Ramos (cell line): Measurements from ENCODE around the gene CALHM2.

Experiments used
- in situ Hi-C: fragments of 300-500 bp; cut with MboI; formaldehyde crosslinking; loops from one replicate; pipeline ENCODE4 v1.14.3; 2022; ENCODE audit warnings: low sequenced_read_pairs; ENCODE audit not compliant: unreplicated experiment

CALHM2 gene, protein sequence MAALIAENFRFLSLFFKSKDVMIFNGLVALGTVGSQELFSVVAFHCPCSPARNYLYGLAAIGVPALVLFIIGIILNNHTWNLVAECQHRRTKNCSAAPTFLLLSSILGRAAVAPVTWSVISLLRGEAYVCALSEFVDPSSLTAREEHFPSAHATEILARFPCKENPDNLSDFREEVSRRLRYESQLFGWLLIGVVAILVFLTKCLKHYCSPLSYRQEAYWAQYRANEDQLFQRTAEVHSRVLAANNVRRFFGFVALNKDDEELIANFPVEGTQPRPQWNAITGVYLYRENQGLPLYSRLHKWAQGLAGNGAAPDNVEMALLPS

GRCh38 chr10:103451831-103452505 is at the start of gene CALHM2:
Gene CALHM2 (minus strand): TSS chr10:103452370. CDS start chr10:103449941, 2,429 bp downstream.
- in situ Hi-C loops = no loop called here

DNA sequence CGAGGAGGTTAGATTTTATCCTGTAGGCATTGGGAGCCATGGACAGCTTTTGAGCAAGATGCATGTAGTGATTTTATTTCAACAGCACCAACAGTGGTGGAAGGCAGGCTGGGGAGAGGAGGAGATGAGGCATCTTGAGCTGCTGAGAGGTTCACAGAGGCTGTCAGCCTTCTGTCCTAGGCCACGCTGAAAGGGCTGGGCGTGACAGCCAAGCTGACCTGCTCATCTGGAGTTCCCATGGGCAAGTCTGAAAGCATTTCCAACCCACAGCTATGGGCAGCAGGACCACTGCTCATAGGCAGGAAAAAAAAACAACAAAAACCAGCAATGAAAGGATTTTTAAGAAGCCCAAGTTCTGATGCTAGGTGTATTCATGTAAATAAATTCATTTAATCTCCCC is 49.0 kb upstream of the CALHM2 start:
- in situ Hi-C loops = no loop called here

- in situ Hi-C loops = no loop called here
Measured at GRCh38 chr10:103500481-103500880, 48.3 kb upstream of the CALHM2 start.

DNA sequence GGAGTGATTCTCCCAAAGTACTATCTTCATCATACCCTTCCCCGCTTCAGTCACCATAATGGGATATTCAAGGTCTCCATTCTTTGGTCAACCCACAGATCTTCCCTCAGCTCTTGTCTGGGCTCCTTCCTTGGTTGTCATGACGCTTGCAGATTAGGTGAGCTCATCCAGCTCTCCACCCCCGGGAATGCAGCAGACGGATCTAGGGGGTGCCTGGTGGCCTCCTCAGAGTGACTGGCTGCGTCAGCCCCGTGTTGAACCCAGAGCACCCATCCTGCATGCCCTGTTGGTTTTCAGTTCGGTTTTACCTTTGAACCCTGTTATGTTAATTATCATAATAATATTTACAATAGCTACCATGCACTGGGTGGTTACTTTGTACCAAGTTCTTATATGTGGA is 47.7 kb upstream of the CALHM2 start:
- in situ Hi-C loops = loop anchor here (25.0 kb wide), 1 partner anchor 588 kb away; the partner anchor contains the start of gene CNNM2

DNA sequence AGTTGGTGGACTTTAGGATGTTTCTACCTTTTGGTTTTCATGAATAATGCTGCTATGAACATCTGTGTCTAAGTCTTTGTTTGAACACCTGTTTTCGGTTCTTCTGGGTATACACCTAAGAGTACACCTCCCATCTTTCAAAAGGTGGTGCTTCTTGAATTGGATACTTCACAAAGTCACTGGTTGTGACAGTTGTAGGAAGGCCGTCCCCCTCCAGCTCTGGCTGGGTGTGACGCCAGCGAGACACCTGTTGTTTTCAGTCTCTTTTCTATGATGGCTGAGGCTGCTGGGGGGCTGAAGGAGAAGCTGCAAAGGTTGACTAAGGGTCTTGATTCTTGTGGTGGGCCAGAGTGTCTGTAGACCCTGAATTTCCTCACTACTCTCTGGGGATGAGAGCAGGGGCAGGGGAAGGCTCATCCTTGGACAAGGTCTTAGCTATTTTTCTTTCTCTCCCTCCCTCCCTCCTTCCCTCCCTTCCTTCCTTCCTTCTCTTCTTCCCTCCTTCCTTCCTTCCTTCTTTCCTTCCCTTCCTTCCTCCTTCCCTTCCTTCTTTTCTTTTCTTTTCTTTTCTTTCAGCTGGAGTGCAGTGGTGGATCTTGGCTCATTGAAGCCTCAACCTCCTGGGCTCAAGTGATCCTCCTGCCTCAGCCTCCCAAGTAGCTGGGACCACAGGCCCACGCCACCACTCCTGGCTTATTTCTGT is 46.9 kb upstream of the CALHM2 start:
- in situ Hi-C loops = loop anchor here (25.0 kb wide), 1 partner anchor 587 kb away; the partner anchor contains the start of gene CNNM2

DNA sequence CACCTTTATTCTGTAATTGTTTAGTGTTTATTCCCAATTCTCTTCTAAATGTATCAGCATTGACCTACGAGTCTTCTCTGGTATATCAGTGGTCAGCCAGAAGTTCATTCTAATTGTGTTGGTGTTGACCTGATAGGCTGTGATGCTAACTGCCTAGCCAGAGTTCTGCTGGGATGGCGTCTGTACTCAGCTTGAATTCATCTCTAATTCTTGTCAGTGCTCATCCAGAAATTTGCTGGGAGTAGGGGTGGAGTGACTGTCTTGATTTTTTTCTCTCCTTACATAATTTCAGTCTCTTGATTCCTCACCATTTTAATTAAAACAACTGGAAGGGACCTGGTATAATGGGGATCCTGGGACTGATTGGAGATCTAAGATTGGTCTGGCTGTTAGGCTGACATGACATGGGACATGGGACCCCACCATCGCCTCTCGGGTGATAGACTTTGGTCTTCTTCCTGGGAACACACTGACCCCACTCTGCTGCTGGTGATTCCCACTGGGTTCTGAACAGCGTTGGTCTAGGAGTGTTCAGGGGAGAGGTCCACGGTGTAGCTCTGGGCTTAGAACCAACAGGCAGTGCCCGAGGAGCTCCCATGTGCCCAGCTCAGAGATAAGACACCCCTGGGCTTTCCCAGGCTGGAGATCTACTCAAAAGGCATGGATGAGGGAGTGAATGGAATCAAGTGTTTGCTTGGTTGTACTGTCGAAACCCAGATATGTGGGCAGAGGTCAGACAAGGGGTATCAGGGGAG is 45.2 kb upstream of the CALHM2 start:
- in situ Hi-C loops = loop anchor here (25.0 kb wide), 1 partner anchor 585 kb away; the partner anchor contains the start of gene CNNM2

DNA sequence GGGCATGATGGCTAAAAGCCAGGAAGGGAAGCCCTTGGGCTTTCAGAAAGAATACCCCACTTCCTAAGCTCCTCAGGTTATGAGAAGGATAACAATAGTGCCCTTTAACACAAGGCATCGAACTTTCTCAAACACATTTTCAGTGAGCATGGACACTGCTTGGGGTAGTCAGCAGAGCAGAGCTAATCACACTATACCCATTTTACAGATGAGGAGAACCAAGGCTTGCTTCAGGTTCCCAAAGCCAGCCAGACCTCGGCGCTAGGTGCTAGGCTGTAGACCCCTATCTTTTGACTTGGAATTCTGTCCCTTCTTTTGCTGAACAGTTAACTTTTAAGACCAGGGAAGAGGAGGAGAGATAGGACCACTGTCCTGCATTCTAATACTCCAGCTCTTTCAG is 43.2 kb upstream of the CALHM2 start:
- in situ Hi-C loops = loop anchor here (25.0 kb wide), 1 partner anchor 583 kb away; the partner anchor contains the start of gene CNNM2

- in situ Hi-C loops = loop anchor here (25.0 kb wide), 1 partner anchor 582 kb away; the partner anchor contains the start of gene CNNM2
Measured at GRCh38 chr10:103493916-103494877, 42.0 kb upstream of the CALHM2 start.

GRCh38 chr10:103493362-103493915 is 41.3 kb upstream of the CALHM2 start, which contains the start of gene NEURL1:
Gene NEURL1 (plus strand): TSS chr10:103493705. CDS start chr10:103494388, 683 bp downstream.
- in situ Hi-C loops = loop anchor here (25.0 kb wide), 1 partner anchor 581 kb away; the partner anchor contains the start of gene CNNM2

DNA sequence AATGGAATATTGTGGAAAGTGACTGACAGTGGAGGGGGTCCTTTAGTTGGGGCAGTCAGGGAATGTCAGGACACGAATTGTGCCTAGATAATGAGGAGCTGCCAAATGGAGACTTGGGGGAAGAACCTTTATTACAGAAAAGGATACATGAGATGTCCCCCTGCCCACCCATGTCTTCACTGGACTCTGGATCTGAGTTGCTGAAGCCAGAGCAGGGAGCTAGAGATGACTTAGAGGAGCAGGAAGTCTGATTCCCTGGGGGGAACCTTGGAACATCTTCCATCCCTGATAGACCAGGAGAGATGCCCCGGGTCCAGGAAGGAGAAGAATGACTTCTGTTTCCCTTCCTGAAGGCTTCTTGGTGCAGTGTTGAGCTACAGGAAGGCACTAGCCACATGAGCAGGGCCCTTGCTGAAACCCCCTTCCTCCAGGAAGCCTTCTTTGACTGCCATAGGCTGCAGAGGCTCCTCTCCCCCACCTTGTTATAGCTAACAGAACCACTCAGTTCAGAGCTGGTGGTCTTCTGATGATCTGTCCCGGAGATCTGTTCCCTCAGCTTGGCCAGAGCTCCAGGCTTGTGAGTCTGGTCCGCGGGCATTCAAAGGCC is 40.6 kb upstream of the CALHM2 start:
- in situ Hi-C loops = loop anchor here (25.0 kb wide), 1 partner anchor 580 kb away; the partner anchor contains the start of gene CNNM2

GRCh38 chr10:103491729-103492364 is 39.7 kb upstream of the CALHM2 start:
- in situ Hi-C loops = loop anchor here (25.0 kb wide), 1 partner anchor 580 kb away; the partner anchor contains the start of gene CNNM2

- in situ Hi-C loops = loop anchor here (25.0 kb wide), 1 partner anchor 579 kb away; the partner anchor contains the start of gene CNNM2
Measured at GRCh38 chr10:103490986-103491314, 38.8 kb upstream of the CALHM2 start.

GRCh38 chr10:103487410-103487708 is 35.2 kb upstream of the CALHM2 start:
- in situ Hi-C loops = loop anchor here (25.0 kb wide), 1 partner anchor 575 kb away; the partner anchor contains the start of gene CNNM2

DNA sequence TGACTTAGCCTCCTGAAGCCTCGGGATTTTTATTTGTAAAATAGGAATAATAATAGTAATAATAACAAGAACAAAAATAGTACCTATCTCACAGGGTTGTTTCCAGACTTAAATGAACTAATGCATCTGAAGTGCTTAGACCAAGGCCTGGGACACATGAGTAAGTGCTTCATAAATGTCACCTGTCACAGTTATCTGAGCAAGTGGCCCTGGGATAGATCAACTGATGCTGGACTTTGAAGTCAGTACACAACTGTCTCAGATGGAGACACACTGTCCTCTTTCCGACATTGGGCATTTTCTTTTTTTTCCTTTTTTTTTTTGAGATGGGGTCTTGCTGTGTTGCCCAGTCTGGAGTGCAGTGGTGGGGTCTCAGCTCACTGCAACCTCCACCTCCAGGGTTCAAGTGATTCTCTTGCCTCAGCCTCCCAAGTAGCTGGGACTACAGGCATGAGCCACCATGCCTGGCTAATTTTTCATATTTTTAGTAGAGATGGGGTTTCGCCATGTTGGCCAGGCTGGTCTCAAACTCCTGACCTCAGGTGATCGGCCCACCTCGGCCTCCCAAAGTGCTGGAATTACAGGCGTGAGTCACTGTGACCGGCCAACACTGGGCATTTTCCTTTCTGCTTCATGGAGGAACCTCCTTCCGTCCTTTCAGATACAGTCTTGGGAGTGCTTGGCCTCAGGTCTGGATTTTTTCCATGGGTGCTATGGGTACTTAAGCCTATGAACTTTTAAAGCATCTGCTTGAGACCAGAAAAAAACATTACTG is 34.7 kb upstream of the CALHM2 start:
- in situ Hi-C loops = loop anchor here (25.0 kb wide), 1 partner anchor 575 kb away; the partner anchor contains the start of gene CNNM2

GRCh38 chr10:103481974-103482531 is 29.9 kb upstream of the CALHM2 start:
- in situ Hi-C loops = loop anchor here (25.0 kb wide), 1 partner anchor 570 kb away; the partner anchor contains the start of gene CNNM2

GRCh38 chr10:103480521-103480920 is 28.4 kb upstream of the CALHM2 start:
- in situ Hi-C loops = loop anchor here (25.0 kb wide), 1 partner anchor 568 kb away; the partner anchor contains the start of gene CNNM2
